DMS79 treated with DMSO at 0.1 percent for 48 hours (cell line): ENCODE results near the gene BCR.

Experiments
- DNase-seq: peaks from one replicate; lab custom pipeline; 2025; lab: John Stamatoyannopoulos, UW

The BCR gene

GRCh38 chr22:23151827-23152226 is 28.5 kb upstream of the BCR start:
- DNase-seq: no peak

GRCh38 chr22:23152238-23153114 is 27.8 kb upstream of the BCR start:
- DNase-seq: no peak

- DNase-seq: no peak
Measured at GRCh38 chr22:23153994-23154393, 26.3 kb upstream of the BCR start.

- no peak for DNase-seq
Measured at GRCh38 chr22:23154461-23154860, 25.8 kb upstream of the BCR start.

- no peak for DNase-seq
Measured at GRCh38 chr22:23155143-23155542, 25.2 kb upstream of the BCR start.

DNA sequence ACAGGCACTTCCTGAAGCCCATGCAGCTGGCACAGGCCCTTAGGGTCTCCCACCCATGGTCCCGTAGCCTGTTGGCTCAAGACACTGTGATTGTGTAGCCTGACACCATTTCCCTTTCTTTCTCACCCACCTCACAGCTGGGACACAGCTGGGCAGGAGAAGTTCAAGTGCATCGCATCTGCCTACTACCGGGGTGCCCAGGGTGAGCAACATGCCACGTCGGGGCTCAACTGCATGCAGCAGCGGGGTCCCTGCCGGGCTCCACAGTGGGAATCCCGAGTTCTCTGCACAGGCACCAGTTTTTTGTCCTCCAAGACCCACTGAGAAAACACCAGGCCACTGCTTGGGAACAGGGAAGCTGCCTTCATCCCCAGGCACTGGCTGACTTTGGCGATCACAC is 24.5 kb upstream of the BCR start:
- DNase-seq: no peak

DNA sequence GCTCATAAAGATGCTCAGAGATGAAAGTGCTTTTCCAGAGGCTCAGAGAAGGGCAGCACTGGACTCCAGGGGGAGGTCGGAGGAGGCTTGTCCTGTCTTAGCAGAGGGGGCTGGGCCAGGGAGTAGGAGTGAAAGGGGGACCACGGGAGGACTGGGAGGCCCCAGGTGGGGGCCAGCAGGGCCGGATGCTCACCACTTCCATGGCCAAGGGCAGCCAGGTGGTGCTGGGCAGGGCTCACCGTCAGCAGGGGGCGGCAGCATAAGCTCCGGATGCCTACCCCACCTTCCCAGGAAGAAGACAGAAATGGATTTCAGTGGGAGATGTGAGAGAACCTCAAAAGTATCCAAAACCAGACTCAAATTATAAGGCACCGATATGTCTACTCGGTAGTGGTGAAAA is 24.0 kb upstream of the BCR start:
- no peak for DNase-seq

GRCh38 chr22:23157560-23158515 is 22.5 kb upstream of the BCR start:
- no peak for DNase-seq

GRCh38 chr22:23158516-23159290 is 21.6 kb upstream of the BCR start:
- DNase-seq: no peak

DNA sequence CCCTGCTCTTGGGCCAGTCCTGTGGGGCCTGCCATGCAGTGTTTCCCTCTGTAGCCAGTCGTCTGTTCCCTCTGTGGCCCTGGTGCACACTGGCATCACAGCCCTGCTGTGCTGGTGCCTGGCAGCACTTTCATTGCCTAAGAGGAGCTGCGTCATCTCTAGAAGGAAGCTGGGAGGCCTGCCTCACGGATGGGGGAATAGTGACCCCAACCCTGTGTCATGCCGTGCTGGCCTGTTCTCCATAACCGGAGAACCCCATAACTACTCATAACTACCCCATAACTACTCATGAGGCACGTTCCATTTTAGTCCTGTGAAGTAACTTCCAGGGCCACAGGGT is 21.0 kb upstream of the BCR start:
- no peak for DNase-seq

DNA sequence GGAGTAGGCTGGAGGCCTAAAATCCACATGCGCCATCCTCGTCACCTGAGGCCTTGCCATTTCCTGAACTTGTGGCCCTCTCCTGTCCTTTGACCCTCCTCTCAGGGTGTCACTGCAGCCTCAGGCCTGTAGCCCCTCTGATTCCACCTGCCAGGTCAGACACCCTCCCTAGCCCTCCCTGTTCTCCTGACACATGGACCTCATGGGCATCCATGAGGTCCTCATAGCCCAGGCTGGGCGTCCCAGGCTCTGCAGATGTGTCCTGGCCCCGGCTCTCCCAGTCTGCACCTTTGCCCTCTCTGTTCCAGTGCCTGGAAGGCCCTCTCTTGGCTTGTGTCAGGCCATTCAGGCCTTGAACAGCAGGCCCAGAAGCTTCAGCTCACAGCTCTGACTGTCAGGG is 19.3 kb upstream of the BCR start:
- DNase-seq: no peak

DNA sequence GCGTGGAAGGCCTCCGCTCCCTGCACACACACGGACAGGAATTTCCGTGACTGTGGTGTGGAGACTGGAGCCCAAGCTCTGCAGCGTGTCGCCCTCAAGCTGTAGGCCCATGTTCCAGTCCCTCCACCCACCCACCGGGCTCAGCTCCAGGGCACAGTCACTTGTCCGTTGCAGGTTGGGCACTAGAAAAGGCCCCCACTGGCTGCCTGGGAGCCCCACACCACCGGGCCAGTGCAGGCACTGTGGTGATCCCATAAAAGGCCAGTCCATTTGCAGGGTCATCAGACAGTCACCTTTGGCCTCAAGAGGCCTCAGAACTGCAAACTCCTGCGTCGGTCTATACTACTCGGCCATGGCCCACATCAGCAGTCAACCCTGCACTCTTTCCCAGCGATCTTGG is 18.7 kb upstream of the BCR start:
- DNase-seq: no peak

- DNase-seq: no peak
Measured at GRCh38 chr22:23163665-23164064, 16.6 kb upstream of the BCR start.

GRCh38 chr22:23164091-23164490 is 16.2 kb upstream of the BCR start:
- no peak for DNase-seq

DNA sequence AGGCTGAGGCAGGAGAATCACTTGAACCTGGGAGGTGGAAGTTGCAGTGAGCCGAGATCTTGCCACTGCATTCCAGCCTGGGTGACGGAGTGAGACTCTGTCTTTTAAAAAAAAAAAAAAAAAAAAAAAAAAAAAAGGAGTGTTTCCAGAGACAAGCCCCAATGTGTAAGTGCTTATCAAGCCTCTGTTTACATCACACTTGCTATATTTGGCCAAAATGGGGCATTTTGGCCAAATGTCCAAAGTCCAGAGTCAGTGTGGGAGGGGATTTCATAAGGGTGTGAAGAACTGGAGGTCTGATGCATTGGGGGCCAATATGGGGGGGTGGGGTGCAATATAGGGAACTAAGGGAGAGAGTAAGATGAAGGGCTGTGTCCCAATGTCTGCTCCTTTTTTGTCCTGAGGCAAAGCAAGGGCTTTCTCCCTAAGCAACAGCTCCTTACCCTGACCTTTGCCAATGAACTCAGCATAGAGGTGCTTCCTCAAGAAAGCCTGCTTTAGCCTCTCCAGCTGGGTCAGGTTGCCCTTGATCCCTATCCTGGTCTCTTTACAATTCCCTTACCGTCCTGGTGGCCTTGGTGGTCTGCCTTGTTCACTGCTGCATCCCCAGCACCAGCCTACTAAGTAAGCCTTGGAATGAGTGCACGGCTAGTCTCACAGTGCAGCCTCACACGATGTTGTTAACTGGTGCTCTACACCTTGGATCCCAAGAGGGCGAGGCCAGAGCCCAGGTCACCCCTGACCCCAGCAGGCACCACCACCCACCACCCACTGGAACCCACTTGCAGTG is 14.1 kb upstream of the BCR start:
- no peak for DNase-seq

DNA sequence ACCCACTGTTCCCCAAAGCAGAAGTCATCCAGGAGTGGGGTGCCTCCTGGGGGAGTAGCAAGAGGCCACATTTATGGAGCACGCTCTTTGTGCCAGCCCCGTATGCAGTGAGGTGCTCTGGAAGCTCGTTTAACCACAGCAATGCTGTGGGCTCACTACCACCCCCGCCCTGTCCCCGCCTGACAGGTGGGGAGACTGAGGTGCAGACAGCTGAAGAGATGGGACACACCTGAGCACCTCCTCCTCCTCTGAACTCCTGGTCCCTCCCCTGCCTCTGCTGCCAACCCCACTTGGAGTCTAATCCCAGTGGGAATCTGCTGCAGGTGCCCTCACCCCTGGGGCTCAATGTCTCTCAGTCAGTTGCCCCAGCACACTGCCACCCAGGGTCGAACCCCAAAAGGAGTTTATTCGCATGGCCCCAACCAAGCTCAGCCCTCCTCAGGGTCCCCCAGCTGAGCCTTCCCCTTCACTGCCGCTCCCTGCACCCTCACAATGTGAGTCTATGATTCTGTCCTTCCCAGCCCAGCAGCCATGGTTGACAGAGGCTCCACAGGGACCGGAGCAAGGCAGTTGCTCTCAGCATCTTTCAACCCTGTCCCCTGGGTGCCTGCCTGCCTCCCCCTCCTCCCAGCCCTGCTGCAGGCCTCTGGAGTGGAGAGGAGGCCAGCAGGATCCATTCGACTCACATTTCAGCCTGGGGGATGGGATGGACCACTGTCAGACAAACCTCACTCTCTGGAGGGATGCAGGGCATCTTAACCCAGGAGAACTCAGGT is 13.3 kb upstream of the BCR start:
- no peak for DNase-seq

DNA sequence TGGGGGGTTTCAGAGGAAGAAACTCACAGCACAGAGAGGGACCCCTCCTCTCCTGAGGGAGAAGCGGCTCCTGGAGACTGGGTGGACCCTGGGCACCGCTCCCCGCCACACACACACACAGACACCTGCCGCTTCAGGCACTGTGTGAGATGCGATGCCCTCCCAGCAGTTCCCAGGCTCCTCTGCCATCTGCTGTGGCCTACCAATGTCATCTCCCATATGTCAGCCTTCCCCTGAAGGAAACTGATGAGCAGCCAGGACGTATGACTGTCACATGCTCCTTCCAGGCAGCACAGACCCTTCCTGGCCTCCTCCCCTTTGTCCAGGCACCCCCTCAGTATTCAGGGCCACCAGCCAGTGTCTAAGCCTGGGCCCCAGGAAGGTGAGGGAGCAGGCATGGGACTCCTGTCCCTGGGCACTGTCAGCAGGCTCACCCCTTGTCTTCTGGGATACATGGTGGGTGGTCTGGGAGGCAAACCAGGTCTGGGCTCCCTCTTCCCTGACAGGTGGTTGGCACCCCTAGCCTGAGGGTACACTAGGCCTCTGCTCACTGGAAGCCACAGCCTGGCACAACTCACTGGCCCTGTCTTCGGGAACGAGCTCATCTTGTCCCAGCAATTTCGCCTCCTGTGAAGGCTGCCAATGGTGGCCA is 11.8 kb upstream of the BCR start:
- no peak for DNase-seq

- DNase-seq: no peak
Measured at GRCh38 chr22:23169043-23169406, 11.3 kb upstream of the BCR start.

DNA sequence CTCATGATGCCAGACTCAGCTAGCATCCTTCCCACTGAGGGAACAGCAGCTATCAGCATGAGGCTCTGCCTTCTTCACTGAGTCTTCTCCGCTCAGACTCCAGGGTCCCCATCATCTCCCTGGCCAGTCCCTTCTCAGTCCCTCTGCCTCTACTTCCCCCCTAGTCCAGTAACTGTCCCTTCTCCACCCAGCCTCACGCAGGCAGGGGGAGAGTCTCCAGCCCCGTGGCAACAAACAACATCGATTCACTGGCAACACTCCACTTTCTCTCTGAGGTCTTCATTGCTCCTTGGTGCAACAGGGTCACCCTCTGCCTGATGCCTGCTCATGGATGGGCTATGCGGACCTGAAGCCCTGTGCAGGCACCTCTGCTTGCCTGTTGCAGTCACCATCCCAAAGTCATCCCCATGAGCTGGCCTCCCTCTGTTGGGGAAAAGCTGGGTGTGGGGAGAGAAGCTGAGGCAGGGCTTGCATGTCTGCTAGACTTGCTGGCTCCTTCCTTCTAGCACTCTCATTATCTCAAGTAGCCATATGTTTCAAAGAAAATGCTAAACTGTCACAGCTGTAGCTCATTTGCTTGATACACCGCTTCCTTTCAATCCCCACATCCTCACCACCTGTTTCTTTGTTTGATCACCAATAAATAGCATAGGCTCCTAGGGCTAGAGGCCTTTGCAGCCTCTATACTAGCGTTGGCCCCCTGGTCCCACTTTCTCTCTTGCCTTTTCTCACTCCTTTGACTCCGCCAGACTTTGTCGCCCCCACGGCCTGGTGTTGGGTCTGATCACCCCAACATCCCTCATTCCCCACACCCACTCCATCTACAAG is 4.3 kb upstream of the BCR start:
- no peak for DNase-seq
